ENCODE measurements around the gene TPM1.
"Not testable (repeated sequence)": the region's sequence is repeated elsewhere in the genome, so short reads cannot be mapped to it uniquely, and the experiment has no call there.

TPM1 gene

DNA sequence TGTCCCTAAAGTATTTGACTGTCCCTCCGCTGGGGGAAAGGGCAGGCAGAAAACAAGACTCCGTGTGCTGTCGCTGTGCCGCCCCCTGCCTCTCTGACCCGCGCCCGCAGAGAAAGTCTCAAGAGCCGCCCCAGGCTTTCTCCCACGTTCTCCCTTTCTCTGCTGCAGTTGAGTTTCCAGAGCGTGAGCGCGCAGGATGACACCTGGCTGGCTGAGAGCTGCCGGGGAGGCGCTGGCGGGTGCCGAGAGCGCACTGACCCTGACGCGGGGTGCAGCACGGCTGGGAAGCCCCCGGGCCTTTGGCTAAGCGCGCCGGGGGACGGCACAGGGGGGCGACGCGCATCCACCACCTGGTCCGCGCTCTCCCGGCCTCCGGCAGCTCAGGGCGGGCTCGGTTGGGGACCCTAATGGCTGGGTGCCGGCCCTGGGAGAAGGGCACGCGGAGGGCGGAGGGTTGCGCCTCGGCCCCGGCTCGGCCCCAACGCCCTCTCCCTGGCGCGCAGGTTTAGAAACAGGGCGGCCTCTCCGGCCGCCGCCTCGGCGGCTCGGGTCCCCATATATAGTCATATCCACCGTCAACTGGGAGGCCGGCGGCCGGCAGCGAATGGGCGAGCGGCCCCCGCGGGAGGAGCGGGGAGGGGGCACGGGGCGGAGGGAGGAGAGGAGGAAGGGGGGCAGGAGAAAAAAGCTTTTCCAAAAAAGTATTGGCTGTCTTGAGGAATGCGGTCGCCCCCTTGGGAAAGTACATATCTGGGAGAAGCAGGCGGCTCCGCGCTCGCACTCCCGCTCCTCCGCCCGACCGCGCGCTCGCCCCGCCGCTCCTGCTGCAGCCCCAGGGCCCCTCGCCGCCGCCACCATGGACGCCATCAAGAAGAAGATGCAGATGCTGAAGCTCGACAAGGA, at the start of gene TPM1:
Gene TPM1, plus strand, starts transcription at position 774 of the 903 bp plus-strand sequence. Its CDS starts 83 bp downstream, at position 857.
- DNase-seq: no peak

DNA sequence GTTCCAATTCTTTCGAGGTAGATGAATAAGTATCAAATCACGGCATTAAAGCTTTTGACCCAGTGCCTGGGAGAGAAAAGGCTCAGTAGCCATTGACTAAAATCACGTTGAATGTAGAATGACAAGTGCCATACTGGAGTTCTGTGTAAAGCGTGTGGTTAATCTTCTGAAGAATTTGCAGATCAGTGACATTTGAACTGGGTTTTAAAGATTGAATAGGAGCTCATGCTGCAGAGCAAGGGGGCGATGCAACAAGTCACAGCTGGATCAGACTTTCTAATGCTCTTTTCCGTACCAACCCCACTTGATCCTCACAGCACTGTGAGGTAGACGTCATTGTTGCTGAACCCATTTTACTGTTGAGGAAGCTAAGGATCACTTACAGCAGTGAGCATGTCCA, 49.5 kb upstream of the TPM1 start:
- DNase-seq: no peak

DNA sequence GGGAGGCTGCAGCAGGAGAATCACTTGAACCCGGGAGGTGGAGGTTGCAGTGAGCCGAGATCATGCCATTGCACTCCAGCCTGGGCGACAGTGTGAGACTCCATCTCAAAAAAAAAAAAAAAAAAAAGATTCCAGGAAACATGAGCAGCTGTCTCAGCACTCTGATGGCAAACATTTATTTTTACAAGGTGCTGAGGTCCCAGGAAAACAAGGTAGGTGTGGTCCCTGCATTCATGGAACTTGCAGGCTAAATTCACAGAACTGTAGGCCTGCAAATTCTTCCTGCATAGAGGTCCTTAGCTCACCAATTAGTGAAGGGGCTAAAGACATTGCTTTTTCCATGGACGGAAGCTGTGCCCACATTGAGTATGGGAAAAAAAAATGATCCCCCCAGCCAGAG, 48.9 kb upstream of the TPM1 start:
- DNase-seq: not testable (repeated sequence)

DNA sequence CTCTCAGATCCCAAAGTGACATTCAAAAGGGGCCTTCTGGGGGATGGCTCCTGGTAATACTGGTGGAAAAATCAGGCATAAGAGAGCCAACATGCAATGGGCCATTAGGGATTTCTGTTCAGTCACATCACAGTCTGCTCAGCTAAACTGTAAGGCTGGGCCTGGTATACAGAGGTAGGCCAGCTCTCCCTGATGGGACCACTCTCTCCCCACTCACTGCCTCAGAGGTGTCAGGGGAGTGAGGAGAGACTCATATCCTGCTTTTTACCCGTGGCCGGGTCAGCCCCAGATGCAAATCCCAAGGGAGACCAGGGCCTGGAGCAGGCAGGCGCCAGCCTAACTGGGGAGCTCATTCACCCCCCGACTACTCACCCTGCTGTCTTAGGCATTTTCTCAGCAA, 48.1 kb upstream of the TPM1 start:
- no peak for DNase-seq

DNA sequence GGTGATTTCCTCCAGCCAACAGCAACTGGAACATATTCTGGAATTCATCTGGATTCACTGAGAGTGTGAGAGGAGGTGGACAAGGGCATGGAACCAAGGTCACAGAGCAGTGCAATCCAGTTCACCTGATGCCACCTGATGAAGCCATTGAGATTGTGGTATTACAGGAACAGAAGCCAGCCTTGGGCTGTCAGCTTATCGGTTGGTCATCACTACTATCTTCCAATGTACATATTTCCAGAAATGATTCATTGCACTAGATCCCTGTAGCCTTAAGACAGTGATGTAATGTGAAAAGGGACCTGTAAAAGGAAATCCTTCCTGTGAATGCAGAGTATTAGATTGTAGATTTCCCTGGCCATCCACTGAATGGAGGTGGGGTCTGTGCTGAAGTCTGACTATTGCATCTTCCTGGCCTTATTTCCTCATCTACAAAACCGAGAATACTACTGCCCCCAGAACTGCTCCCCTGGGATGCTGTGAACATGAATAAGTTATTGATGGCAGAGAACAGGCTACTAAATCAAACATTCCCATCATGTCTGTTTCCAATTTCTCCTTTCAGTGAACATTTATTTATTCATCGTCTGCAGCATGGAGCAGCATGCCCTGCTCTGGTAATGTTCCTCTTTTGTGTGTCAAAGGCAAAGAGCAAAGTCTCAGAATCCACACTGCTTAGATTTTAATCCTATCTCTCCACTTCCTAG, 47.4 kb upstream of the TPM1 start:
- DNase-seq: no peak

DNA sequence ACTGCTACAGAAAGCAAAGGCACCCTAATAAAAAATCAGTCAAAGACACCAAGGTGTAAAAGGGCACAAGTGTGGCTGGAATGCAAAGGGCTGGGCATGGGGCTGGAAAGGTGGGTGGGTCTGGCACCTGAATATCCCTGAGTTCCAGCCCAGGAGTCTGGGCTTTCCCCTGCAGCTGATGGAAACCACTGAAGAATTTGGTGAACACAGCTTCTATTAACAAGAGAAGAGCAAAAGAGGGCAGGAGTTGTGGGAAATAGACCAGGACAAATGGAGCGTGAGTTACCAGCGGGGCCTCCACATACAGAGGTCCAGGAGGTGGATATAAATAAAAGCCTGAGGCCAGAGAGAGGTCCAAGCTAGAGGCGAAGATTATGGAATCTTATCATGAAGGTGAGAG, 45.1 kb upstream of the TPM1 start:
- no peak for DNase-seq

DNA sequence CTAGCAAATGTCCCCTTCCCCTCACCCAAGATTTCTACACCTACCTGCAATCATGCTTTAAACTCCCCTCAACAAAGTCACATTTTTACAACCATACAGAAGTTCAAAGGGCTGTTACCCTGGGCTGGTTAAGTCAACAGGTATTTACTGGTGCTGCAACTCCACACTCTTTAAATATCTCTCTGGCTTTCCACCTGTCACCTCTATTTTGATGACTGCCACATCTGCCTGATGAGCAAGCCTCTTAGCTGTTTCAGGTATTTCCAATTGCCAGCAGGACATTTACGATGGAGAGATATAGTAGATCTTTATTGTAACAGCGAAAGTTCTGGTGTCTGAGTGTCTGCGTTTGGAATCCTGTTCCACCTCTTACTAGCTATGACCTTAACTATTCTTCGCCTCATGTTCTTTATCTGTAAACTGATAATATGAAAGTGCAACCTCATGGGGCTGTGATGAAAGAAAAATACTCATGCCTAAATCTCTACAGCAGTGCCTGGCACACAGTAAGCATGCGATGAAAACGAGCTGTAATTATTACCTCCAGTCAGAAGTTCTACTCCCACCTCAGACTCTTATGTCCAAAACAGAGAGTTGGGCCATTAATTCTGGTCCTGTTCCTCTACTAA, 44.2 kb upstream of the TPM1 start:
- DNase-seq: no peak

DNA sequence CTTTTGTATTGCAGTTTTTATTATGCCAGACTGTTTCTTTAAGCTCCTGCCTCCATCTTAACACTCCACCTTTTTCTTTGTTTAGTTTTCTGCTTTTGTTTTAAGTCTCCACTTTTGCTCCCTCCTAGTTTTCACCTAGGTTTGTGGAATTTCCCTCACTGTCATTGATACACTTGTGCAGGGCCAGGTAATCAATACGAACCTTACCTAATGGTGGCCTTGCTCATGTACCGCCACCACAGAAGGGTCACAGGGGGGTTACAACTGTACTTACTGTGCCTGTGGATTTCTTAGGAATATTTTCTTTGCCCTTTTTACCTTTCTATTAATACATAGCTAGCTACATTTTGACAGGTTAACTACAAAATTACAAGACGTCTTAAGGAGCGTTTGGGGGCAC, 43.4 kb upstream of the TPM1 start:
- DNase-seq: no peak

DNA sequence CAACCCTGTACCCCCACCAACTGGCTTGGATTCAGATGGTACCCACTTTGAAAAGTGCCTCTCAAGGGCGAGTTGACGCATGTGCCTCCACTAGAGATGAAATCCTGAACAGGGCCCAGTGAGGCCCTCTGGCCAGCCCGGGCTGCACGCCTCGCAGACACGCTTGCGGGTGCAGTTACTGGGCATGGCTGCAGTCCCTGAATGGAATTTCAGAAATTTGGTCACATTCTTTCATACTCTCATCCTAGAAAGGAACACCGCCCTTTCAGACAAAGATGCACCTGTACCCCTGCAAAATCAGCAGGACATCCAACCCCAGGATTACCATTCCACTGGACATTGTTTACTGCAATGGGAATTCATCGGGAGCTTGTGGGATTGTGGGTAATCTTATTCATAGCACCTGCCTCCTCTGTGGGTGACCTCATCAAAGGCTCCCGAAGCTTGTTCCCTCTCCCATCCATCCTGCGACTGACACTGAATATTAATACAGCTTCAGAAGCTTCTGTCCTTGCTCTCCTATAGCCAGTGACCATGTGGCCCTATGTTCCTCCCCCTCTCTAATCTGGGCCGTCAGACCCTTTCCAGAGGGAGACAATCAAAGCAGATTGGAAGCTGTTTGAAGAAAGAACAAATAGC, 42.5 kb upstream of the TPM1 start:
- peak; percentile 5 for DNase-seq

DNA sequence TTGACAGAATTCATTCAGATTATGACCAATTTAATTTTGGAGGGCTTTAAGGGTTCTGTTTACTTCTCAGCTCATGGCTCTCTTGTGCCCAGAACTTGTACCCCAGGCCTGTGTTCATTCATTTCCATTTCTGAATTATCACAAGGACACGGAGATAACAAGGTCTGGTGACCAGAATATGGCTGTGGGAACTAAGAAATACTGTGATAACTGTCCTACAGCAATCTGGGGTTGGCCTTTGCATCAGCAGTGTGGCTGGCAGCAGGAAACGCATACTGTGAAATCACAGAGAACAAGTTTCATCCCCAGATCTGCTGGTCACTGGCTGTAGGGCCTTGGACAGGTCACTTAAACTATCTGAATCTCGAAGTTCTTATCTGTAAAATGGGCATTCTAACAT, 41.8 kb upstream of the TPM1 start:
- no peak for DNase-seq

DNA sequence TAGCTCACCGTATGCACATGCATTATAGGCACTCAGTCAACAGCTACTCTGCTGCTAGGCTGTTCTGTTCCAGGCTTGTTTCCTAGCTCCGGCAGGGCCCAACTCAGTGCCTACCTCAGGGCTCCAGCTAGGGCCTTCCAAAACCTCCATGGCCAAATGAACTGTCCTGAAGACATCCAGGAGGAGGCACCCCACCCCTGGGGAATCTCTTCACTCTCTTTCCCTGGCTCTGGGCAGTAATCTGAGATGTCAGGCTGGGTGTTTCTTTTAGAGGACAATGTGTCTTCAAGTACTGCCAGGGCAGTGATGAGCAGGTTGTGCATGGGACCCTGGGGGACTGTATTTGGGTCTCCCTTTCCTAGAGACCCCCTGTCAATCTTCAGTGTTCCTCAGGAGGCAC, 38.3 kb upstream of the TPM1 start:
- DNase-seq: no peak

DNA sequence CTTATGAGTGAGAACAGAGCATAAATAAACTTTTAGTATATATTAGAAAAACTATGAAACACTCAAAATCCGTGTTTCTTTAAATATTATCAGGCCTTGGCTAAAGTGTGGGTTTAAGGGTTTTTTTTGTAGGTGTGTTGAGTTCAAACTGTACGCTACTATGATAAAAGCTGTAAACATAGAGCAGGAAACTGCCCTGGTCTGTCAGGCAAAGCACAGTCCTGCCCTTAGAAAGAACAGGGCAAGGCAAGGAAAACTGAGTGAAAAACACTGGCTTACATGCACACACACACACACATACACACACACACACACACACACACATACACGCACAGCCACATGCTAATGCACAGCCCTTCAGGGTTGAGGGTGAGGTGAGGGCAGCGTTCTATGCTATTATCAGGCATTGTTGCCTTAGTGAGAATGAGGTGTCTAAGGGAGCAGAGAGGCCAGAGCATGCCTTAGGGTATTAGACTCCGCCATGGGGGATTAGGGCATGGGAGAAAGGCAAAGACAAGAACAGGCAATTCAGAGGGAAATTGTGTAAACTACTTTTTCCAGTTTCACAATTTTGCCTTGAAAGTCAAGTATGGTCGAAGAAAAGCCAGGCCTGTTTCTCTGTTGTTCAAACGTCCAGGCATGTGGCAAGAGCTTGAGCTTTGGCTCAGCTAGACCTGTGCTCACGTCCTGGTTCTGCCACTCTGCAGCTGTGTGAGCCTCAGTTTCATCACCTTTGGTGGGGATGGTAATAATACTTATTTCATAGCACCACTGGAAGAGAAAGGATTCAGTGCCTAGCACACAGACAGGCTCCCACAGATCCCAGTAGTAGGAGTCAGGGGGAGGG, 36.3 kb upstream of the TPM1 start:
- DNase-seq: no peak

DNA sequence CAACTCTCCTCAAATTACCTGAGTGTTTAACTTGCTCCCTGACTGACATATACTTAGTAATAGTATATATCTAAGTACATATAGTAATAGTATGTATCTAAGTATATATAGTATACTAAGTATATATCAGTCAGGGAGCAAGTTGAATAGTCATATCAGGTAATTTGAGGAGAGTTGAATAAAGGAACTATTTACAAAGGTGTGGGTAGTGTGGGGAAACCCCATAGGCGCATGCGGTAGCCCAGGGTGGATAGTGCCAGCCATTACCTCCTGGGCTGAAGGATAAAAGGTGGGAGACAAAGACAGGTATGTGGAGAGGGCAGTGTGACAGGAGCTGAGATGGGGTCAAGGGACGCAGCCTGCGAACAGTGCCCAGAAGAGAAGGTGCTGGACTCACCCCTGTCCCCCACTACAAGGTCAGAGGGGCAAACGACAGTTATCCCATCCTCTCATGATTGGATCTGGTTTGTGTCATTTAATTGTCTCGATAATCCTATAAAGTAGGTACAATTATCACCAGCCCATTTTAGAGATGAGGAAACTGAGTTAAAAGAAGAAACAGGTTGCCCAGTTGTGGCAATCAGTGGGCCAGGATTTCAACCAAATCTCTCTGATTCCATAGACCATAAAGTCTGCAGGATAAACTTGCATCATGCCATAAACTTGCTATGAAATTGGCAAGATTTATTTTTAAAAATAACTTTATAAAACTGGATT, 34.1 kb upstream of the TPM1 start:
- DNase-seq: no peak

DNA sequence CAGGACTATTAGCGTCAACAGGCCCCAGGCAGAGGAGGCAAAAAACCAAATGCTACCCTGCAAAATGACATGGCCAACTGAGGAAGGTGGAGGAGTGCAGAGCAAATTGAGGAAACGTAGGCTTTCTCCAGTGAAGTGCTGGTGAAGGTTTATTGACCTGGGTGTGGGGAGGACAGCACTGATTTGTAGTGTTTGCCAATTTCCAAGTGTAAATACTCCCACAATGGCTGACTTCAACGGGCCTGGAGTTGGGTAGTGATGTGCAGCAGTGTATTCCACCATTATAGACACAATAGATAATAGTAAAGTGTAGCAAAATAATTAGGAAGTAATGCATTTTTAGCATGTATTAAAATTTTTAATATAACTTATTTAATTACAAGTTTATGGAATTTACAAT, 32.2 kb upstream of the TPM1 start:
- DNase-seq: no peak

DNA sequence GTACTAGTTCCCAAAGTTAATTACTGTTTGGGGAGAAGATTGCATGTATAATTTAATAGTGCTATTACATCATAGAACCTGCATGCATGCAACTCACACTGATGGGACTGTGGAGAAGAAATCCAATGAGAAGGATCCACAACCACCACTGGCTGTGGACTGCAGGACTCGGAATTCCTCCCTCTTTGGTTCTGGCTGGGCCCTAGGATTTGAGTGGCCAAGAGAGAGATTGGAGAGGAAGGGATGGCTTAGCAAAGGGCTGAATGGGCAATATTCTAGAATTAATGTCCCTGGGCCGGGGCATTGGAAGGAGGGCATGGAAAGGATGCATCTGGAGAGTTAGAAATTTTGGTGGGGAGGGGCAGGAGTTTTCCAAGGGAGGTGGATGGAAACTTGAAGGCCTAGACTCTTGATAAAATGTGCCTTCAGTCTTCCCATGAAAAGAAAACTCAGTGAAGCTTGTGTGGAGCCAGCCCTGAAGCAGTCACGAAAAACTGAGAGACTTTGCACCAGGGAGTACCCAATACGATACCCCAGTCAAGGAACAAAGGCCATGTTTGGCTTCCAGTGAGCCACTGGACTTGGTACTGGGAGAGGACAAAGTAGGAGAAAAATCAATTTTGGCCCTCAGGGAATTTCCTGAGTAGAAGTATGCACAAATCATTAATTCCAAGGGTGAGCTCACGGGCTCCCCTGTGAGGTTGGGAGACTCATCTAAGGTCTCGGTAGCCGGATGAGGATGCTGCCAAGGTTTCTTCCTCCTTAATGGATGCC, 31.4 kb upstream of the TPM1 start:
- DNase-seq: no peak

DNA sequence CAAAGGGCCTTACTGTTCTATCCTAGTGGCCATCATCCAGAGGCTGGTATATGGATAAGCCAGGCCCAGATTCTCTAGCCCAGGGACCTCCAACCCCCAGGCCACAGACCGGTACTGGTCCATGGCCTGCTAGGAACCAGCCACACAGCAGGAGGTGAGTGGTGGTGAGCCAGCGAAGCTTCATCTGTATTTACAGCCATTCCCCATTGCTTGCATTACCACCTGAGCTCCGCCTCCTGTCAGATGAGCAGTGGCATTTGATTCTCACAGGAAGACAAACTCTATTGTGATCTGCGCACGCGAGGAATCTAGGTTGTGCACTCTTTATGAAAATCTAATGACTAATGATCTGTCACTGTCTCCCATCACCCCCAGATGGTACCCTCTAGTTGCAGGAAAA, 30.1 kb upstream of the TPM1 start:
- no peak for DNase-seq

DNA sequence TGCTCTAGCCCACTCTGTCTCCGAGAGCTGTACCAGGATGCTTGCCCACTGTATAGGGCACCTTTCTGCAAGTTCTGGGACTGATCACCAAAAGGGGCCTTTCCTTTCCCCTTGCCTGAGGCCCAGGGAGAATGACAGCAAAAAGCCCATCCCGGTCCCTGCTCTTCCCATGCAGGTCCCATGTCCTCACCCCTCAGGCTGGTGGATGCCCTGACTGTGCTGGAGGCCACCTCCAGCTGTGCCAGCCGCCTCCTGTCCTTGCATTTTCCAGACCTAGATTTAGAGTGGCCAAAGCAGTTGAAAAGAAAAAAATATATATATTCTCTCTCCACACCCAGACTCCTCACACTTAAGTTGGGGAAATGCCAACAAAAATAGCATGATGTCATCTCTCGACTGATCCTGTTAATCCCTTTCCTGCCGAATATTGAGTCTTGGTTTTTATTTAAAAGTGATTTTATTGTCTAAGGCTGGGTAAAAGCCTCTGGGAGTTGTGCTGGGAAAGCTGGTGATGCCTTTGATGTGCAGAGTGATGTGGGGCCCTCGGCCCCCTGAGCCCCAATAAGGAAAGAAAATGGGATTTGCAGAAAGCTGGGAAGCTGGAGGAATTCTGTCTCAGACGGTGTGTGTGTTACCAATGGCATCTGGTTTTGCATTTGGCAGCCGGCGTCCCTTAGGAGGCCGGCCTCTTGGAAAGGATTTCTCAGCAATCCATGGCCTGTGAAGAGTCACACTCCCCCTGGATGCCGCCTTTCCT, 29.3 kb upstream of the TPM1 start:
- DNase-seq: no peak

DNA sequence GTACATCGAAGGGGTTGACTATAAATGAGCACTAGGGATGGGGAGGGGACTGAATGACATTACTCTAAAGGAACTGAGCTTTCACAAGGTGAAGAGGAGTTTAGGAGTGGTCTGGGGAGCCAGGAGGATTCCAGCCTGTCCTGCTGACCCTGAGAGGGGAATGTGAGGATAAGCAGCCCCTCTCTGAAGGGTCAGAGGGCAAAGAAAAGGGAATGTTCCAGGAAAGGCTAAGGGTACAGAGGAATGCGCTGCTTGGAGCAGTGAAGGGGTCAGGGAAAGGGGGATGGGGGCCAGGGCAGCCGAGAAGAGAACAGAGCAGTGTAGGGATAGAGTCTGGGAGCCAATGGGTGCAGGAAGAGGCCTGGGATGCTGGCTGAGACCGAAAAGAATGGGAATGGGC, 28.0 kb upstream of the TPM1 start:
- DNase-seq: no peak

DNA sequence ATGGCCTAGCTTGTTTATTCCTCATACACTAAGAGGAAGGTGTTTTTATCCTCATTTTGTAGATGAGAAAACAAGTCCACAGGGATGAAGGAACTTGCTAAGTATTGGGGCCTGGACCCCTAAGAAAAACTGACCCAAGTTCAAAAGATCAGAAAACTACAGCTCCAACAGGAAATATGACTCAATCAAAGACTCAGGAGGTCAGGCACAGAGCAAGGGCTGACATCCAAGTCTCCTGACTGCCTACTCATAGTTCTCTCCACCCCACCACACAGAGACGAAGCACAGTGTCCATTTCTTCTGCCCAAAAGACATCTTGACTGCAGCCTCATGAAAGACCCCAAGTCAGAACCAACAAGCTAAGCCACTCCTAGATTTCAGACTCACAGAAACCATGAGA, 26.9 kb upstream of the TPM1 start:
- DNase-seq: no peak

DNA sequence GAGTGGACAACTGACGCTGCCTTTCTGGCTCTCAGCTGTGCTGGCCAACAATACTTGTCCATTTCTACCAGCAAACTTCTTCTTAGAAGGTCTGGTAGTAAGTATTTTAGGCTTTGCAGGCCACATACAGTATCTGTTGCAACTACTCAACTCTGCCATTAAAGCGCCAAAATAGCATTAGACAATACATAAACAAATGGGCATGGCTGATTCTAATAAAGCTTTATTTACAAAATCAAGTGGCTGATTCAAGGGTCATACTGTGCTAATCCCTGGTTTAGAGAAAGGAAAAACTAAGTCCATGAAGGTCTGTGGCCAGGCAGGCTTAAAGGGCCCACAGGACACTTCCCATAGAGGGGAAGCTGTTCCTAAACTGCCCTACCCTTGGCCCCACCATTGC, 26.3 kb upstream of the TPM1 start:
- DNase-seq: no peak
